ENCODE data around the gene SETD1B.

Gene SETD1B

GRCh38 chr12:121810833-121811433 lies 7.1 kb downstream of the SETD1B start:
- peaks cover 45% of the 10 kb centered on the region for H4K20me1 ChIP-seq (ENCODE audit: insufficient read depth, low read length)
- peaks cover 71% of the 10 kb centered on the region for H3K36me3 ChIP-seq (replicated peaks; ENCODE audit: low read depth, low read length)
- H3K9me3 ChIP-seq (ENCODE audit: insufficient read depth, low read length) = no peaks in the 10 kb centered on the region
- H3K27ac ChIP-seq (ENCODE audit: low read length) = peak overlapping the region; percentile 29; the same call in 1 of the 2 replicates
- H3K4me3 ChIP-seq (ENCODE audit: low read length) = peak overlapping the region; percentile 79
- H3K4me1 ChIP-seq (ENCODE audit: low read length) = peaks cover 35% of the 10 kb centered on the region
- peaks cover 89% of the 10 kb centered on the region for H3K79me2 ChIP-seq (ENCODE audit: low read length)
- peak overlapping the region; percentile 62; the same call in 1 of the 2 replicates for H3K9ac ChIP-seq (ENCODE audit: low read length)
- TF ChIP-seq CTCF (IDR thresholded peaks at IDR 0.05; ENCODE audit: low read depth, low read length) = no peak
- TF ChIP-seq EZH2phosphoT487 (IDR thresholded peaks at IDR 0.05; ENCODE audit: low read depth) = no peak
- H3K27me3 ChIP-seq (ENCODE audit: low read depth, low read length) = no peaks in the 10 kb centered on the region
- H2AFZ ChIP-seq (ENCODE audit: low read depth, low read length) = no peak overlapping the region
- H3K4me2 ChIP-seq (ENCODE audit: low read length) = peak overlapping the region; percentile 96

GRCh38 chr12:121811434-121812319 lies 7.9 kb downstream of the SETD1B start:
- peaks cover 38% of the 10 kb centered on the region for H4K20me1 ChIP-seq (ENCODE audit: insufficient read depth, low read length)
- no peaks in the 10 kb centered on the region for H3K9me3 ChIP-seq (ENCODE audit: insufficient read depth, low read length)
- peaks cover 28% of the 10 kb centered on the region for H3K4me1 ChIP-seq (ENCODE audit: low read length)
- no peak overlapping the region for H2AFZ ChIP-seq (ENCODE audit: low read depth, low read length)
- peaks cover 82% of the 10 kb centered on the region for H3K79me2 ChIP-seq (ENCODE audit: low read length)
- H3K4me2 ChIP-seq (ENCODE audit: low read length) = peak overlapping the region; percentile 96
- H3K27me3 ChIP-seq (ENCODE audit: low read depth, low read length) = no peaks in the 10 kb centered on the region
- peak overlapping the region; percentile 29 for H3K27ac ChIP-seq (ENCODE audit: low read length)
- H3K36me3 ChIP-seq (replicated peaks; ENCODE audit: low read depth, low read length) = peaks cover 69% of the 10 kb centered on the region
- TF ChIP-seq CTCF (IDR thresholded peaks at IDR 0.05; ENCODE audit: low read depth, low read length) (peak; percentile 91), EZH2phosphoT487 (IDR thresholded peaks at IDR 0.05; ENCODE audit: low read depth) (no peak)
- peak overlapping the region; percentile 79 for H3K4me3 ChIP-seq (ENCODE audit: low read length)
- peak overlapping the region; percentile 62 for H3K9ac ChIP-seq (ENCODE audit: low read length)

- H3K27ac ChIP-seq (ENCODE audit: low read length) = no peak overlapping the region
- no peak overlapping the region for H2AFZ ChIP-seq (ENCODE audit: low read depth, low read length)
- peak overlapping the region; percentile 79 for H3K4me3 ChIP-seq (ENCODE audit: low read length)
- H3K4me2 ChIP-seq (ENCODE audit: low read length) = peak overlapping the region; percentile 96
- H3K79me2 ChIP-seq (ENCODE audit: low read length) = peaks cover 76% of the 10 kb centered on the region
- H3K36me3 ChIP-seq (replicated peaks; ENCODE audit: low read depth, low read length) = peaks cover 72% of the 10 kb centered on the region
- H3K4me1 ChIP-seq (ENCODE audit: low read length) = peaks cover 21% of the 10 kb centered on the region
- TF ChIP-seq EZH2phosphoT487 (IDR thresholded peaks at IDR 0.05; ENCODE audit: low read depth) (no peak), CTCF (IDR thresholded peaks at IDR 0.05; ENCODE audit: low read depth, low read length) (peak; percentile 8; the same call in 1 of the 2 replicates)
- peaks cover 38% of the 10 kb centered on the region for H4K20me1 ChIP-seq (ENCODE audit: insufficient read depth, low read length)
- no peaks in the 10 kb centered on the region for H3K27me3 ChIP-seq (ENCODE audit: low read depth, low read length)
- H3K9me3 ChIP-seq (ENCODE audit: insufficient read depth, low read length) = no peaks in the 10 kb centered on the region
- H3K9ac ChIP-seq (ENCODE audit: low read length) = peak overlapping the region; percentile 31
These were observed 8.6 kb downstream of the SETD1B start for GRCh38 chr12:121812320-121812871.

Data from OCI-LY3 (cell line).